OCI-LY1 (cell line): ENCODE data around the gene RIPOR2.

ENCODE experiments used
- H2AFZ ChIP-seq: fragments of 200-600 bp; sonication (generic), shearing (Covaris generic); 2 replicates; pipeline ENCODE4 v1.6.0; 2014; ENCODE audit warnings: antibody characterized with exemption, mild to moderate bottlenecking, low read length
- H3F3A ChIP-seq: fragments of 200-600 bp; sonication (generic), shearing (Covaris generic); 2 replicates; pipeline ENCODE4 v1.6.0; 2014; ENCODE audit warnings: mild to moderate bottlenecking, antibody characterized with exemption, low read length, moderate library complexity; ENCODE audit not compliant: insufficient read depth
- H3K27ac ChIP-seq: fragments of 200-600 bp; sonication (generic); 2 replicates; pipeline ENCODE4 v1.5.1; 2014; ENCODE audit warnings: low read length, mixed run types, mild to moderate bottlenecking, low read depth; ENCODE audit not compliant: poor library complexity, severe bottlenecking
- H3K27me3 ChIP-seq: fragments of 200-600 bp; sonication (generic); 2 replicates; pipeline ENCODE4 v1.6.0; 2014; ENCODE audit warnings: antibody characterized with exemption, mild to moderate bottlenecking, low read length, moderate library complexity; ENCODE audit not compliant: insufficient read depth
- H3K36me3 ChIP-seq: fragments of 200-600 bp; sonication (generic); 2 replicates; pipeline ENCODE4 v1.6.1; 2014; ENCODE audit warnings: mild to moderate bottlenecking, antibody characterized with exemption, low read length, moderate library complexity, mixed read lengths; ENCODE audit not compliant: insufficient read depth
- H3K4me1 ChIP-seq: fragments of 200-600 bp; sonication (generic); 2 replicates; pipeline ENCODE4 v1.5.1; 2014; ENCODE audit warnings: mild to moderate bottlenecking, low read length, moderate library complexity; ENCODE audit not compliant: insufficient read depth, severe bottlenecking
- H3K4me2 ChIP-seq: fragments of 200-600 bp; sonication (generic), shearing (Covaris generic); 2 replicates; pipeline ENCODE4 v1.6.1; 2014; ENCODE audit warnings: low read length
- H3K4me3 ChIP-seq: fragments of 200-600 bp; sonication (generic); 2 replicates; pipeline ENCODE4 v1.5.1; 2014; ENCODE audit warnings: low read length, low read depth, mild to moderate bottlenecking, mixed read lengths; ENCODE audit not compliant: poor library complexity, severe bottlenecking
- H3K79me2 ChIP-seq: fragments of 200-600 bp; shearing (Covaris generic); 2 replicates; pipeline ENCODE4 v1.6.1; 2016; ENCODE audit warnings: mixed run types, low read length, mixed read lengths; ENCODE audit not compliant: insufficient read depth
- H3K9ac ChIP-seq: fragments of 200-600 bp; sonication (generic), shearing (Covaris generic); 2 replicates; pipeline ENCODE4 v1.6.1; 2014; ENCODE audit warnings: mild to moderate bottlenecking, low read length, mixed read lengths
- H3K9me2 ChIP-seq: fragments of 200-600 bp; sonication (generic), shearing (Covaris generic); 2 replicates; pipeline ENCODE4 v1.6.1; 2014; ENCODE audit warnings: low read depth, mild to moderate bottlenecking, low read length, mixed read lengths
- H3K9me3 ChIP-seq: fragments of 200-600 bp; shearing (Covaris generic); 2 replicates; pipeline ENCODE4 v1.6.1; 2014; ENCODE audit warnings: low read length, mixed read lengths
- H4K20me1 ChIP-seq: fragments of 200-600 bp; sonication (generic), shearing (Covaris generic); 2 replicates; pipeline ENCODE4 v1.6.0; 2016; ENCODE audit warnings: mild to moderate bottlenecking, low read length; ENCODE audit not compliant: insufficient read depth
- CTCF ChIP-seq: fragments of 200-600 bp; sonication (generic), shearing (Covaris generic); IDR thresholded peaks from 2 replicates; pipeline ENCODE4 v1.5.1; 2017; ENCODE audit warnings: mild to moderate bottlenecking, antibody characterized with exemption, low read length, moderate library complexity, mixed read lengths
- EZH2 ChIP-seq: fragments of 200-600 bp; sonication (generic), shearing (Covaris generic); IDR thresholded peaks from 2 replicates; pipeline ENCODE4 v1.8.0; 2017; ENCODE audit warnings: borderline replicate concordance, mixed run types, mild to moderate bottlenecking, antibody characterized with exemption, low read length, moderate library complexity, mixed read lengths

Gene RIPOR2

GRCh38 chr6:24854077-24854666 lies 81.6 kb downstream of the RIPOR2 start:
- no peaks in the 10 kb centered on the region for H4K20me1 ChIP-seq
- TF ChIP-seq EZH2, result no peak
- no peak for TF ChIP-seq CTCF
- H3K79me2 ChIP-seq, result no peaks in the 10 kb centered on the region
- H3F3A ChIP-seq, result no peaks in the 10 kb centered on the region
- H3K27me3 ChIP-seq, result no peaks in the 10 kb centered on the region
- H3K36me3 ChIP-seq, result peaks cover 42% of the 10 kb centered on the region; the same call in 1 of the 2 replicates
- no peak overlapping the region for H3K4me3 ChIP-seq
- H3K27ac ChIP-seq, result no peak overlapping the region
- H3K9me2 ChIP-seq, result no peaks in the 10 kb centered on the region
- H3K4me2 ChIP-seq, result no peak overlapping the region
- no peak overlapping the region for H3K9ac ChIP-seq
- peaks cover 38% of the 10 kb centered on the region for H3K4me1 ChIP-seq
- H3K9me3 ChIP-seq, result no peaks in the 10 kb centered on the region
- H2AFZ ChIP-seq, result no peak overlapping the region

GRCh38 chr6:24851086-24851485 lies 84.7 kb downstream of the RIPOR2 start:
- H4K20me1 ChIP-seq, result no peaks in the 10 kb centered on the region
- no peaks in the 10 kb centered on the region for H3F3A ChIP-seq
- H3K4me2 ChIP-seq, result no peak overlapping the region
- peaks cover 64% of the 10 kb centered on the region; the same call in 1 of the 2 replicates for H3K36me3 ChIP-seq
- no peak overlapping the region for H3K27ac ChIP-seq
- H3K27me3 ChIP-seq, result no peaks in the 10 kb centered on the region
- no peak for TF ChIP-seq EZH2
- TF ChIP-seq CTCF, result no peak
- no peaks in the 10 kb centered on the region for H3K9me2 ChIP-seq
- H3K79me2 ChIP-seq, result no peaks in the 10 kb centered on the region
- no peak overlapping the region for H2AFZ ChIP-seq
- no peaks in the 10 kb centered on the region for H3K9me3 ChIP-seq
- no peak overlapping the region for H3K4me3 ChIP-seq
- H3K9ac ChIP-seq, result no peak overlapping the region
- peaks cover 7% of the 10 kb centered on the region for H3K4me1 ChIP-seq

- Histone ChIP-seq H3K4me3 (no peak overlapping the region), H3K9me2 (no peaks in the 10 kb centered on the region), H3K27ac (no peak overlapping the region), H3K36me3 (peaks cover 70% of the 10 kb centered on the region; the same call in 1 of the 2 replicates), H3K4me1 (no peaks in the 10 kb centered on the region), H3K4me2 (no peak overlapping the region), H3K27me3 (no peaks in the 10 kb centered on the region), H3K79me2 (no peaks in the 10 kb centered on the region), H2AFZ (no peak overlapping the region), H4K20me1 (no peaks in the 10 kb centered on the region), H3F3A (no peaks in the 10 kb centered on the region), H3K9ac (no peak overlapping the region), H3K9me3 (no peaks in the 10 kb centered on the region)
- TF ChIP-seq CTCF (no peak), EZH2 (no peak)
These were observed 86.0 kb downstream of the RIPOR2 start for GRCh38 chr6:24849713-24850112.
